GM18520 (cell line): ENCODE measurements around the gene FSD1L.
"Not testable (repeated sequence)": the region's sequence is repeated elsewhere in the genome, so short reads cannot be mapped to it uniquely, and the experiment has no call there.

Experiments used
- ATAC-seq: cut with Tn5 transposase; IDR thresholded peaks from one replicate; pipeline ENCODE4 v1.9.1; 2021; ENCODE audit not compliant: unreplicated experiment

FSD1L gene

GRCh38 chr9:105541838-105542237 is 94.0 kb downstream of the FSD1L start:
- ATAC-seq = peak; percentile 98

- no peak for ATAC-seq
Observed at GRCh38 chr9:105554042-105554441, 106.2 kb downstream of the FSD1L start.

- ATAC-seq = peak; percentile 91
Observed at GRCh38 chr9:105557804-105558610, 110.2 kb downstream of the FSD1L start, which contains the start of gene FKTN. FKTN (plus strand) TSS chr9:105558131; CDS start chr9:105575033, 16,902 bp downstream.

GRCh38 chr9:105572455-105572854 is 124.6 kb downstream of the FSD1L start:
- no peak for ATAC-seq

- not testable (repeated sequence) for ATAC-seq
Observed at GRCh38 chr9:105579952-105580351, 132.1 kb downstream of the FSD1L start.

- ATAC-seq = not testable (repeated sequence)
Observed at GRCh38 chr9:105581550-105581949, 133.7 kb downstream of the FSD1L start.

GRCh38 chr9:105593145-105593544 is 145.3 kb downstream of the FSD1L start:
- no peak for ATAC-seq
